Ovary (tissue), 3 donors: Measurements from ENCODE around the gene TREH.
"Not testable (repeated sequence)": the region's sequence is repeated elsewhere in the genome, so short reads cannot be mapped to it uniquely, and the experiment has no call there.

Experiments used
- CTCF ChIP-seq, 3 donors: fragments of 450-650 bp in 2 of 3; fragments of 200-600 bp in 1 of 3; IDR thresholded peaks; one replicate each; pipeline versions ENCODE4 v1.5.1 to v1.8.0; 2016 to 2022; ENCODE audit warnings: antibody characterized with exemption in 3 of 3, mild to moderate bottlenecking in 1 of 3
- EP300 ChIP-seq: sonication (generic); formaldehyde crosslinking; IDR thresholded peaks from one replicate; pipeline ENCODE4 v1.6.1; 2017; ENCODE audit warnings: antibody characterized with exemption
- POLR2A ChIP-seq: fragments of 450-650 bp; IDR thresholded peaks from one replicate; pipeline ENCODE4 v1.6.1; 2017; ENCODE audit warnings: antibody characterized with exemption, mild to moderate bottlenecking, moderate library complexity
- donor health status: DM: no; HTN: no; CAD: no.

- TF ChIP-seq CTCF (IDR thresholded peaks at IDR 0.05); POLR2A; EP300: not testable (repeated sequence)
Measured at GRCh38 chr11:118720740-118721139, 41.3 kb upstream of the TREH start.
